ENCODE data around the gene LZTFL1.

LZTFL1 gene, protein sequence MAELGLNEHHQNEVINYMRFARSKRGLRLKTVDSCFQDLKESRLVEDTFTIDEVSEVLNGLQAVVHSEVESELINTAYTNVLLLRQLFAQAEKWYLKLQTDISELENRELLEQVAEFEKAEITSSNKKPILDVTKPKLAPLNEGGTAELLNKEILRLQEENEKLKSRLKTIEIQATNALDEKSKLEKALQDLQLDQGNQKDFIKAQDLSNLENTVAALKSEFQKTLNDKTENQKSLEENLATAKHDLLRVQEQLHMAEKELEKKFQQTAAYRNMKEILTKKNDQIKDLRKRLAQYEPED

DNA sequence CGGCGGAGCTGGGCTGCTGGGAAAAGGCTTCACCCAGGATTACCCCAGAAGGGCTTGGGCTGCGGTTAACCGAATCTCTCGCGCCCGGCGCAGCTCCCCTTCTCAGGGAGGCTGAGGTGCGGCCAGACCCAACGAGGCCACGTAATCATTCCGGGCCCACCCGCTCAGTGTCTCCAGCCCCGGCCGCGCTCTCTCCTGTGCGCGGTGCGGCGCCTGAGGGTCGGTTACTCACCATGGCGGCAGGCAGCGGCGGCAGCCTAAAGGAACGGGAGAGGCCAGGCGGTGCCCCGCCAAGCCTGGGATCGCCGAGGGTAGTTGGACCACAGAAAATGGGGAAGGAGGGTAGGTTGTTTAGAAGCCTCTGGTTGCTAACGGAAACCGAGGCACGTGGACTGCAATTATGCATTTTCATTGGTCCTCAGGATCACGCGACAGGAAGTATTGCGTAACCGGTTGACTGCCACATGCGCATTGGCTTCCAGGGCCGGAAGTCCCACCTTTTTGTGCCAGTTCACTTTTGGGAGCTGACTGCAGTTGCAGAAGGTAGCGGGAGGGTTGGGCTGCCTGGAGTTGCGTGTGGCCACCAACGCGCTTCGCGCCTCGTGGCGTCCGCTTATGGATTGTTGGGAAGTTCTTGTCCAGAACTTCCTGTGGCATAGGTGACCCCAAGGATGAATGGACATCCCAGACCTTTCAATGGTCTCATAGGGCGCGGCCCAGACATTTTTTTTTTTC lies at the start of gene LZTFL1:
TSS of gene LZTFL1 (minus strand) at position 363 of the 735 bp plus-strand sequence. CDS start at position 235, 128 bp downstream.
- DNase-seq, result peak; percentile 96

DNA sequence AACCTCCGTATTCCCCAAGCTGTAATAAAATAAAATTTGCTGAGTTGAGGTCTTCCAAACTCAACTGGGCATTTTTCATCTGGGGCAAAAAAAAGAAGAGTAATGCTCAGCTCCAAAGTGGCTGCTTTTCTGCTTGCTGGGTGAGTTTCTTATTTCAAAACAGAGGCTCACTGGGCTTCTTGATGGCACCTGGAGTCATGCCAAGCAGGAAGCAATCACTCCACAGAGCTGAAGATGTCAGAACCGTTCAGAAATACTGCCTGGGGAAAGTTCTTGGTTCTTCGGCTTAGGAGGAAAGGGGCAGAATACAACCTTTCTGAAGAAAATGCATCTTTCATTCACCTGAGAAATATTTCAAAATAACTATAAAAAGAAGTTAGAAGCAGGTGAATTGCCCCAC lies 48.5 kb upstream of the LZTFL1 start:
- DNase-seq, result no peak

DNA sequence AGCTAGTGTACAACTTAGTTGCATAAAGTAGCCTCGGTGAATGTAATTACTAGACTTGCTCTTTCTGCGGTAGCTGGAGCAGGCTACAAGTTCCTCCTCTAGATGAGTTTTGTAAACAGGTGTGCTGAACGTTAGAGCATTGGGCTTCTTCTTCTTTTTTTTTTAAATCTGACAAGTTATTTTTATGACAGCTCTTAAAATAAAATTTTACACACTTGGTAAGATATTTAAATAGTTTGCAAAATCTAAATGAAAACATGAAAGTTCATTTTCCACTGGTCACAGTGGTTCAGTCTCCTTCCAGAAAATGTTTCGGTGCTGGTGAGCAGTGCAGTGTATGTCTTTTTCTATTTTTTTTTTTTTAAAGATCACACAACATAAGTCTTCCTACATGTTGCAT lies 47.4 kb upstream of the LZTFL1 start:
- DNase-seq, result no peak

DNA sequence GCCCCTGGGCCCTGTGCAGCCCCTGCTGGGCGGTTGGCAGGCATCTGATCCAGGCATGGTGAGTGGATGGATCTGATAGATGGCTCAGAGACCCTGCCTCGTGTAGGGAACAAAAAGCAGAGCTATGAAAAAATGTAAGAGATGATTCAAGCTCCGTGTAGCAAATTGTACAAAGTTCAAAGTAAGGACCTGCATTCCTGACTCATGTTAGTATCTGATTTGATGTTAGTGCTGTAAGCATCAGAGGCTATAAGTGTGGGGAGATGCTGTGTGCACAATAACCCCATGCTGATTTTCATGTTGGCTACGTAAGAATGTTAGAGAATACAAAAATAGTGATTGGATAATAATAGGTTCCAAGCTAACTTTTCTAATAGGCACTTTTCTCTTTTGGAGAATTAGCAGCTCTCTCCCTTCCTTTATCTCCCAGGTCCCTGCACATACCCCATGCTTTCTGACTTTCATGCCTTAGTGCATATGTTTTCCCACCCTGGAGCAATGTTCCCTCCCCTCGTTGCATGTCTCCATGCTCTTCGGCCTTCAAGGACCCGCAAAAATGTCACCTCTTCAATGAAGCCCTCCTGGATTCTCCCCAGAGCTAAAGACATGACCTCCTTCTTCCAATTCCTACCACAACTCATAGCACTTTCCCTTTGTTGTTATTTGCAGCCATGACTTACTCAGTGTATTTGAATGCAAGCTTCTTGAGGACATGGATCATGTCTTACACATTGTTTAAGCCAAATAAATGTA lies 46.0 kb upstream of the LZTFL1 start:
- DNase-seq, result no peak

DNA sequence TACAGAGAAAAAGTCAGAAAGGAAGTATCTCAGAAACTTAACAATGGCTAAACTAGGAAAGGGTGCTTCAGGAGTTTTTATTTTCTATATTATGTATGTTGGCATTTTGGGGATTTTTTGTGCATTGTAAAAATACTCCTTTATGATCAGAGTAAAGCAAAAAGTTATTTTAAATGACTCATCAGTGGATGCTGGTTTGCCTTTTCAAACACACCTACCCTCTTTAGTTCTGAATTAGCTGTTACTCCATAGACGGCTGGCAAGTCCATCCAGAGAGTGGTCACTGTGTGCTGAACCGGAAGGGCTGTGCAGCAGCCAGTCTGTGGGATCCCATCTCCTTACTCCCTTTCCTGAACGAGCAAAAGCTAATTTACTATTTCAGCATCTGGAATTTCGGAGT lies 45.4 kb upstream of the LZTFL1 start:
- no peak for DNase-seq

DNA sequence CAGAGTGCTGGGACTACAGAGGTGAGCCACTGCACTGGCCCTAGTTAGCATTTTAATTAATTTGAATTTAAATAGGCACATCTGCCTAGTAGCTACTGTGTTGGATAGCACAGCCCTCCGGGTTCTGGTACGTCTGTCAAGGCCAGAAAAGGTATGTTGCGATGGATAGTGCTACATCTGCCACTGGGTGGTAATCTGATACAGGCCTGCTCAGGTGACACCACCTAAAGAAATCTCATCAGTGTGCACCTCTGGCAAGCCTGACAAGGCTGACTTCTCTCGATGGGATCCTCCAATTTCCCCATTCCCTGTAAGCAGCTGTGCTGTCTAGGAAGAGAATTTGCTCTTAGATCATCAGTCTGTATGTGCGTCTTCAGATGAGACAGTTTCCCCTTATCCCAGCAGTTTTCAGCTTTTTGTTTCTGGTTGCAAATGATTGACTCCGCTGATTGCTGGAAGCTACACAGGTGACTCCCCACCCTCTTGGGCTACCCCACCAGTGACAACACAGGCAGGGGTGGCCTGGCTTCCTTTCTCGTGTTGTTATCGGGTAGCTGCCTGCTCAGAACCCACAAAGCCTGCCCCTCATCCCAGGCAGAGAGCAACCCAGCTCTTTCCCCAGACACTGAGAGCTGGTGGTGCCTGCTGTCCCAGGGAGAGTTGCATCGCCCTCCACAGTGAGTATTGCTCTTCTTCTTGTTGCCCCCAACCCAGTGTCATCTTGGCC lies 44.2 kb upstream of the LZTFL1 start, which contains the start of gene CCR9:
TSS of gene CCR9 (plus strand) at position 565 of the 727 bp plus-strand sequence. CDS start 8,391 bp downstream, outside the sequence.
- DNase-seq, result no peak

DNA sequence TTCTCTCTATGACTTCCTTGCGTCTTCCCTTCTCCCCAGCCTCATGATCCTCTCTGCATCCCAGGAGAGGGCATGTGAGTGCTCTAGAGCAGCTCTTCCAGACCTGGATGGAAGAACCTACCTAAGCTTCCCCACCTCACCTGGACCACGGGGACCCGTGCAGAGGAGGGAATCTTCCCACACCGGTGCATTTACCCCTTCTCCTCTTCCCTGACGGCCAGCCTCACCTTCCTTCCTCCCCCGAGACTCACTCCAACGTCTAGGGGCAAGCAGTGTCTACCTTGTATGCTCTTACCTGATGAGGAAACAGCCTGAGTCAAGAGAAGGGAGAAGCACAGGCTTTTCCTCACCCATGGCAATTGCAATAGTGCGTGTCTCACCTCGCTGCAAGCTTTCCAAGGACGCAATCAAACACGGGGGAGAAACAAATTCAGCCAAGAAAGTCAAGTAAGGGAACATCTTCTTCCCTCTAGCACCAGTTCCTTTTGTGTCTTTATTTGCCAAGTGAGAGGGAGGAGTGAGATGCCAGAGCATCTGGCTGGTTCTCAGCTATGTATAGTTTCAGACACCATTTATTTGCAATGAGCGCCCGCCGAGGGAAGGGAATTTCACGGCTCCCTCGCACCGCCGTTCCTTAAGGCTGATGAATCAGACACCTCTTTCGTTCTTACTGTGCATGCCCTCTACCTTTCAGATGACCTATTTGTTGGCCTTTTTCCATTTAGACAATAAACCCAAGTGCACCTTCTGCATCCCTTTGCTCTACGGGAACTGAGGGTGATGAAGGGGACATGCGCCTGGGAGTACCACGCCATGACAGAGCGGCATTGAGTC lies 42.7 kb upstream of the LZTFL1 start:
- DNase-seq, result no peak

DNA sequence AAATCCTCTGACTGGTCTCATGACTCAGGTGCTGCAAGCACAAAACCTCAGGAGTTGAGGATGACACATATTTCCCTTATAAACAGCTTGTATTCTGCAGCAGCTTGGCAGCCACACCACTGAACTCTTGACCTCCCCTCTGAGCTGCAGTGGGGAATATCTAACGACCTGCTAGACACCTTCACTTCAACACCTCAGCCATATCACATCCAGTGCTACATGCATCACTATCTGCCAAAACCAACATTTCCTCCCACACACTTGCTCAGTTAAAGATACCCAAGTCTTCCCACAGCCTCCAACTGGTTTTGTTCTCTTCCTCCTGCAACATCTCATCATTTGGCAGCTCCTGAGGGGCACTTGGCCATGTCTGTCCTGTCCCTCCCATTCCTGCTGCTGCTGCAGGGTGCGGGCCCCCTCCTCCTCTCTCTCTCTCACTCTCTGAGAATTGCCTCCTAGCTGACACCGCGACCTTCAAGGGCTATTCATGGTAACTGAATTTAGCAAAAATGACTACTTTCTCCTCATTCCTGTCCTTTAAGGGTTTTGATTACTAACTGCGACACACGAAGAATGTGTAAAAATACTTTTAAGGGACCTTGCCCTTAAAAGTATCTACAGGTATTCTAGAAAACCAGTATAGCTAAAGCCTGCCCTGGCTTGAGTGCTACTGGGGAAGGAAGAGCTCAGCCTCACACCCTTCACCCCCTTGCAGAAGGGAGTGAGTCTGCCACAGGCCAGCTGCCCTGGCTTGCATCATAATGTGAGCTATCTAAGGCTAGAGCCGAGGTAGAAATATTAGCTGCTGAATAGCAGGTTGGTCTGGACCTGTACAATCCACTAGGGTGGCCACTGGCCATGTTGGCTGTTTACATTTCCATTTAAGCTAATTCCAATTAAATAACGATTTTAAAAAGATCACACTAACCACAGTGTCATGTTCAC lies 39.4 kb upstream of the LZTFL1 start:
- no peak for DNase-seq

DNA sequence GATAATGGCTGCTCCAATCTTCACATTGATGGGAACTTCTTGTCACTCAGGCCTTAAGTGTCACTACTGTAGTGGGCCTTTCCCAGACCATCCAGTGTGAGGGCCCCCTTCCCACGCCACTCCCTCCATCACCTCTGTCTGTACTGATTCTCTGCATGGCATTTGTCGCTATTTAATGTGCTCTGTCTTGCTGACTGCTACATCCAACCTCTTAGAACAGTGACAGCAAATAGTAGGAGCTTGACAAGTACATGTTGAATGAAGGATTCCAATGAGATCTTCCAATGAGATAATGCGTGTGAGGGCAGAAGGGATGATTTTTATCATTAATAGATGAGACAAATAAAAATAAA lies 38.8 kb upstream of the LZTFL1 start:
- no peak for DNase-seq

DNA sequence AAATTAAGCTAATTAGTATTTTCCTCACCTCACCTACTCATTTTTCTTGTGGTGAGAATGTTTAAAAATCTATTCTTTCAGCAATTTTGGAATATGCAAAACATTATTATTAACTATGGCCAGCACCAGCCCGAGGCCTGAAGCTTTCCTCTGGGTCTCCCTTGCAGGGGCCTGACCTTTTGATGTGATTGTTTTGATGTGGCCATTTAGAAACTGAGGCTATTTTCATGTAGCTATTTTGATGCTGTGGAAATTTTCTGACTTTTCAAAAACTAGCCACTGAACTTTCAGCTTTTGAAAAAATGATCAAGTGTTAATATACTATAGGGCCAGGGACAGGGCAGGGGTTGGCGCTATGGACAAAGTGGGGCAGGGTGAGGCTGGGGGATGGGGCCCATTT lies 36.2 kb upstream of the LZTFL1 start:
- DNase-seq, result no peak

DNA sequence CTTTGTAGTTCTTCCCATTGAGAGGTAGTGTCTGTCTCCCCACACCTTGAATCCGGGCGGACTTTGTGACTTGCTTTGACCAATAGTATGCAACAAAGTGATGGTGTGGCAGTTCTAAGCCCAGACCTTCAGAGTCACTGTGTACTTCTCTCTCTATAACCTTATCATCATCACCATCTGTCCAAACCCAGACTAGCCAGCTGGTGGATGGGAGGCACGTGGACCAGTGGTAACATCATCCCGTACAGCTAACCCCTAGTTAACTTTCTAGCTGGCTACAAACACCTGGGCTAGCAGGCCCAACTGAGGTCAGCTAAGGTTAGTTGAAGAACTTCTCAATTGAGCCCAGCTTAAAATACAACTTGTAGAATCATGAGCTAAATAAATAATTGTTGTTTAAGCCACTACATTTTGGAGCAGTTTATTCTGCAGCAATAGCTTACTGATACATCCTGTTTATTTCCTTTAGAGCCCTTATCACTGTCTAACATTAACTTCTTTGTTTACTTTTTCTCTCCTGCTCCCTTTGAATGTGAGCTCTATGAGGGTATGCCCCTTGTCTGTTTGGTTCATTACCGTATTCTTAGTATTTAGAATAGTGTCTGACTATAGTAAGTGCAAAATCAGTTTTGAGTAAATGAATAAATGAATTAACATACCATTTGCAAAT lies 32.9 kb upstream of the LZTFL1 start:
- no peak for DNase-seq

DNA sequence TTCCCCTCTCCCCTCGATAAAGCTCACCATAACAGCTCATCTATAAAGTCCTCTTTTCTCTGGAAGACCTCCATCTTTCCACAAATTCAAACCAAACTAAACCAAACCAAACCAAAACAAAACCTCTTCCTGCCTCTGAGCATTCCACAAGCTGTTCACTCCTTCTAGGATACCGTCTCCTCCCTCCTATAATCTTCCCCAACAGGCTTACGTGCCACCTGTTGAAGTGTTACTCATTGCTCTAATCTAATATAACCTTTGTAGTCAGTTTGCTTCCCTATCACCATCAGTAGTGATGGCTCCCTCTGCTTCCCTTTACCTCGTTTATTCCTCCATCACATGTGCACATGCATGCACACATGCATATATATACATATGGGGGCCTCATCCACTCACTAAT lies 31.7 kb upstream of the LZTFL1 start:
- DNase-seq, result no peak

DNA sequence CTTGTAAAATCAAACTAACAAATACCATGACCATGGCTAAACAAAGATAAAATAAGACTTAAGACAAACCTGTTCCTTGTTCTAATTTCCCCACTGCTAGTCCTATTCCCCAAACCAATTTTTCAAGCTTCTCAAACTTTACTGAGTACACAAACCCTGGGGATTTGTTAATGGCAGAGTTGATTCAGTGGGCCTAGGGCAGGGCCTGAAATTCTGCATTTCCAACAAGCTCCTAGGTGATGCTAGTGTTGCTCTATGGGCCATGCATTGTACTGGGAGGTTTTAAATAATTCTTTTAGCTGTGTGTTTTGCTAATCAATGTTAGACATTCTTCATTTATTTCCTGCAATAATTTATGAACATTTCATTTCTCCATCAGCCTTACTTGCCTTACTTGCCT lies 31.1 kb upstream of the LZTFL1 start:
- no peak for DNase-seq

DNA sequence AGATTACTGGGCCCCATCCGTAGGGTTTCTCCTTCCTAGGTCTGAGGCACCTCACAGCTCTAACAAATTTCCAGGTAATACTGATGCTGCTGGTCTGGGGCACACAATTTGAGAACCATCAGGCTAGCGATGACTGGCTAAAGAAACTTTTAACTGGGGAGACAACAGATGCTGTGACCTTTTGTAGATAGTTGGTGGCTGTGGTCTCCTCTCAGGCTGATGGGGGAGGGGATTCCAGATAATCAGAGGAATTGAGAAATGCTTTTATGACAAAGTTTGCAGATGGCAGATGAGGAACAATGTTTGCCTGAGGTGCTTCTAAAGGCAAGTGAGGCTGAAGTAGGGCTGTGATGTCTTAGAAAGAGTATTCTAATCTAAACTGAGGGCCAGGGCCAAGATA lies 30.6 kb upstream of the LZTFL1 start:
- DNase-seq, result no peak

DNA sequence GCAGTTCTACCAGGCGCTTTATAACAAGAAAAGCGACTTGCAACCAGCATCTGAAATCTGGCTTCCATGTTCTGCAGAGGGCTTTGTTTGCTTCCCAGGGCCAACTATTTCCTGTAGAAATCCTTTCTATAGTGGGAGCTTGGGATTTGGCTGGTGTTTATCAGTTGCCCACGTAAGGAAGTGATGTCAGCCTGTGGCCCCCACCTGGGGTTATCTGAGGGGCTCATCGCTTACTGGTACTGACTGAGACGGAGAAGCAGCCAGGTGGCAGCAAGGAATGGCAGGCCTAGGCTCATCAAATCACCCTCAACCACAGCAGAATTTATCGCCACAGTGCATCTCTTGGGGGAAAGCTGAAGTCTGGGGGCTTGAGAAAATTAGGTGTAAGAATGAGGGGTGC lies 29.9 kb upstream of the LZTFL1 start:
- no peak for DNase-seq

DNA sequence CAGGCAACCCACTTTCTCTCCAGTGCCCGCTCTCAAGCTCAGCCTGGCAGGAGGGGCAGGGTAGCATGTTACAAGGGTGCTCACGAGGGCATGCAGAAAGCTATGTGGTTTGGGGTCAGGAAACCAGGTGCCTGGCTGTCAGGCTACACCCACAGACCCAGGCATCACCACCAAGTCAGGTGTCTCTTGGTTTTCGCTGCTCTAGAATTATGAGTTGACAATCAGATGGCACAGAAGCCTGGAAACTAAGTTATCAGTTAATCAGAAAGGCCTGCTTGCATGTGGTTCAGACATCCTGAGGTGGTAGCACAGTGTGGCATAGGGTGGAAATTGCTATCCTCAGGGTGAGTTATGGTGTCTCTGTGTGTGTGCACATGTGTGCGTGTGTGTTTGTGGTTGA lies 28.2 kb upstream of the LZTFL1 start:
- no peak for DNase-seq

DNA sequence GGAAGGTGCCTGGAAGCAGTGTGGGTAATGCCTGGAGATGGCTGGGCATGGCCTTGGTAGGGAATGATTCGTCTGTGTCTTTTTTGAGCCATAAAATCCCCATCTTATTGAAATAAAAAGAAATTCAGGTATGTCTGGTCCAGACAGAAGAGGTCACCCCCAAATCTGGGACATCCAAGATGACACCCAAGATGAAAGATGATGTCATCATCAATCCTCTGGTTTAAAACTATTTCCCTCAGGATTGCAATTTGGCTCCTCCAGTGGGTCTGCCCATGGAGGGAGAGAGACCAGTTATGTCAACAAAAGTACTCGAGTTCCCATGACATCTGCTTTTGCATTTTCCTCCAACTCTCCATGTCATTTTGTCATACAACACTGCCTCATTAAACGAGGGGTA lies 27.7 kb upstream of the LZTFL1 start:
- no peak for DNase-seq

DNA sequence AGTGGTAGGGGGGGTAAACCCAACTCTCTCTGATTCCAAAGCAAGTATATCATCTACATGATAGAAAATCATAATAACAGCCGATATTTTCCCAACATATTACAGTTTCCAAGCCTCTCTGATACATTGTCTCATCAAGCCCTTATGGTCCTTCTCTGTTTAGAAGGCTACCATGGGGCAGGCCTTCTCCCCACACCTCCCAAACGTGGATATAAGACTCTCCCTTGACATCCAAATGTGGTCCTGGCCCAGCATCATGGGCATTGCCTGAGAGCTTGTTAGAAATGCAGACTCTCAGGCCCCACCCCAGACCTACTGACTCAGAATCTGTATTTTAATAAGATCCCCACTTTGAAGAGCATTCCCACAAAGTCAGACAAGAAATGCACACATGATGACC lies 26.7 kb upstream of the LZTFL1 start:
- no peak for DNase-seq

DNA sequence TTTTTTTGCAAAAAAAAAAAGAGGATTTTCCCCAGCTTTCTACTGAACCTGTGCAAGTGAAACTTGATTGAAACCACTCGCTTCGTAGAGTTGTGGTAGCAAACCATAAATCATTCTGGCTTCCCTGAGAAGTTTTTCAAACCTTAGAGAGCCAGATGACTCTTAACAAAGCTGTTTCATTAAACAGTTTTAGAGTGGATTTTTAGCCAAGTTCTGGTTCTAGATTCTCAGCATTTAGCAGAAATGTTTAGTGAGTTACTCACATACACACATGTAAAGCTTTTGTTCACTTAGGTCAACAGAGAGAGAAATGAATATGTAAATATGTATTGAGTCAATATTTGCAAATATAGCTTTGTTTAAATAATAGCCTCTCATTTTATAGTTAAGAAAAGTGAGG lies 26.3 kb upstream of the LZTFL1 start:
- no peak for DNase-seq

DNA sequence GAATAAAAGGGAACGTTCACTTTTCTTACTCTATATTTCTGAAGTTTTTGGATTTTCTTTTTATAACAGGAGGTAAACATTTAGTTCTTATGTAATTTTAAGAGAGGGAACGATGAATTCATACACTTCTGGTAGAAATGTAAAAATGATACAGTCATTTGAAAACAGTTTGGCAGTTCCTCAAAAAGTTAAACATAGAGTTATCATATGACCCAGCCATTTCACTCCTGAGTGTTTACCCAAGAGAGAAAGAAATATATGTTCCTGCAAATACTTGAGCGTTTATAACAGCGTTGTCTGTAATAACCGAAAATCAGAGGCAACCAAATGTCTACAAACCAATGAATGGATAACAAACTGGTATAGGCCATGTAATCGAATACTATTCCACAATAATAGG lies 23.6 kb upstream of the LZTFL1 start:
- no peak for DNase-seq

All from left hindlimb (tissue), 1 donor.